Loucy (cell line): Measurements from ENCODE around the gene ABHD18.
"Not testable (repeated sequence)": the region's sequence is repeated elsewhere in the genome, so short reads cannot be mapped to it uniquely, and the experiment has no call there.

ENCODE experiments used
- H2AFZ ChIP-seq: fragments of 200-600 bp; sonication (generic); 2 replicates; pipeline ENCODE4 v1.6.0; 2016; ENCODE audit warnings: antibody characterized with exemption, mild to moderate bottlenecking, low read length, moderate library complexity
- H3F3A ChIP-seq: fragments of 200-600 bp; 2 replicates; pipeline ENCODE4 v1.6.0; 2016; ENCODE audit warnings: antibody characterized with exemption, low read depth, mild to moderate bottlenecking
- H3K27me3 ChIP-seq: fragments of 200-600 bp; sonication (generic); 2 replicates; pipeline ENCODE4 v1.6.1; 2014; ENCODE audit warnings: low read length, mild to moderate bottlenecking; ENCODE audit not compliant: insufficient read depth, poor library complexity, severe bottlenecking
- H3K36me3 ChIP-seq: fragments of 200-600 bp; sonication (generic); 2 replicates; pipeline ENCODE4 v1.6.1; 2016; ENCODE audit warnings: low read length; ENCODE audit not compliant: insufficient read depth
- H3K4me1 ChIP-seq: fragments of 200-600 bp; sonication (generic); 2 replicates; pipeline ENCODE4 v1.5.1; 2014; ENCODE audit warnings: low read length, mild to moderate bottlenecking; ENCODE audit not compliant: insufficient read depth, poor library complexity, severe bottlenecking
- H3K4me2 ChIP-seq: fragments of 200-600 bp; sonication (generic); 2 replicates; pipeline ENCODE4 v1.6.0; 2014; ENCODE audit warnings: antibody characterized with exemption, low read length, low read depth, mild to moderate bottlenecking; ENCODE audit not compliant: poor library complexity, severe bottlenecking
- H3K4me3 ChIP-seq: fragments of 200-600 bp; sonication (generic); 2 replicates; pipeline ENCODE4 v1.5.1; 2014; ENCODE audit warnings: low read length, mild to moderate bottlenecking, mixed read lengths; ENCODE audit not compliant: poor library complexity, severe bottlenecking
- H3K79me2 ChIP-seq: fragments of 200-600 bp; sonication (generic); 2 replicates; pipeline ENCODE4 v1.6.1; 2014; ENCODE audit warnings: low read length; ENCODE audit not compliant: insufficient read depth
- H3K9ac ChIP-seq: fragments of 200-600 bp; sonication (generic); 2 replicates; pipeline ENCODE4 v1.6.0; 2014; ENCODE audit warnings: mild to moderate bottlenecking, low read depth, low read length, moderate library complexity; ENCODE audit not compliant: poor library complexity, severe bottlenecking
- H3K9me2 ChIP-seq: fragments of 200-600 bp; sonication (generic); replicated peaks from 2 replicates; pipeline ENCODE4 v1.6.1; 2016; ENCODE audit warnings: low read depth, low read length, mixed read lengths
- H3K9me3 ChIP-seq: fragments of 200-600 bp; sonication (generic); 2 replicates; pipeline ENCODE4 v1.6.1; 2014; ENCODE audit warnings: mild to moderate bottlenecking, antibody characterized with exemption, low read length, low read depth; ENCODE audit not compliant: insufficient read depth
- H4K20me1 ChIP-seq: fragments of 200-600 bp; sonication (generic); 2 replicates; pipeline ENCODE4 v1.6.0; 2014; ENCODE audit warnings: antibody characterized with exemption, low read length, mild to moderate bottlenecking; ENCODE audit not compliant: insufficient read depth, poor library complexity, severe bottlenecking
- CTCF ChIP-seq: fragments of 200-600 bp; sonication (generic); conservative IDR thresholded peaks from 2 replicates; pipeline ENCODE4 v1.5.1; 2014; ENCODE audit warnings: mild to moderate bottlenecking, antibody characterized with exemption, low read length
- EZH2phosphoT487 ChIP-seq: fragments of 200-600 bp; IDR thresholded peaks from 2 replicates; pipeline ENCODE4 v1.6.1; 2018; ENCODE audit warnings: antibody characterized with exemption, mild to moderate bottlenecking, moderate library complexity, borderline replicate concordance

The ABHD18 gene

DNA sequence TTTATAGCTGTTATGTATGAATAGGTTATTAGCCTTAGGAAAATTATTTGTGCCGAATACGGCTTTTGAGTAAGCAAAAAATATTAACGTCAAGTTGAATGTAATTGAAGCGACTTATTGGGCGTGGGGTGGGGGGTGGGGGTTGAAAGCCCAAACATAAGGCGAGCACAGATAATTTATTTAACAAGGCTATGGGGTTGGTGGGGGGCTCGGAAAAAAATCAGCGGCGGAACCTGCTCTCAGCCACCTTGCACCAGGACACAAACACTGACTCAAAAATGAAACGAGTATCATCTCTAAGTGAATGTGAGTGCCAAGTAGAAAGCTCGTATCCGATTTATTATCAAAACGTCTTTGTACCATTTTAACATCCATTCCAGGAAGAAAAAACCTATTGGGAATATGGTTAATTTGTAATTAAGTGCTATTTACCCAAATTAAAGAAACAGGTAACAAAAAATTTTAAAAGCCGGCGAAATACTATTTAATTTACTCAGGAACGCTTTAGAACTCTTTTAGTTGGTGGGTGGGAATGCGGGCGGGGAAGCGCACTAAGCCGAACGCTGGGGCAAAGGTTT is 95.0 kb downstream of the ABHD18 start:
- Histone ChIP-seq H3K36me3 (no peaks in the 10 kb centered on the region), H2AFZ (peak overlapping the region; percentile 79), H3K4me3 (peak overlapping the region; percentile 80)

DNA sequence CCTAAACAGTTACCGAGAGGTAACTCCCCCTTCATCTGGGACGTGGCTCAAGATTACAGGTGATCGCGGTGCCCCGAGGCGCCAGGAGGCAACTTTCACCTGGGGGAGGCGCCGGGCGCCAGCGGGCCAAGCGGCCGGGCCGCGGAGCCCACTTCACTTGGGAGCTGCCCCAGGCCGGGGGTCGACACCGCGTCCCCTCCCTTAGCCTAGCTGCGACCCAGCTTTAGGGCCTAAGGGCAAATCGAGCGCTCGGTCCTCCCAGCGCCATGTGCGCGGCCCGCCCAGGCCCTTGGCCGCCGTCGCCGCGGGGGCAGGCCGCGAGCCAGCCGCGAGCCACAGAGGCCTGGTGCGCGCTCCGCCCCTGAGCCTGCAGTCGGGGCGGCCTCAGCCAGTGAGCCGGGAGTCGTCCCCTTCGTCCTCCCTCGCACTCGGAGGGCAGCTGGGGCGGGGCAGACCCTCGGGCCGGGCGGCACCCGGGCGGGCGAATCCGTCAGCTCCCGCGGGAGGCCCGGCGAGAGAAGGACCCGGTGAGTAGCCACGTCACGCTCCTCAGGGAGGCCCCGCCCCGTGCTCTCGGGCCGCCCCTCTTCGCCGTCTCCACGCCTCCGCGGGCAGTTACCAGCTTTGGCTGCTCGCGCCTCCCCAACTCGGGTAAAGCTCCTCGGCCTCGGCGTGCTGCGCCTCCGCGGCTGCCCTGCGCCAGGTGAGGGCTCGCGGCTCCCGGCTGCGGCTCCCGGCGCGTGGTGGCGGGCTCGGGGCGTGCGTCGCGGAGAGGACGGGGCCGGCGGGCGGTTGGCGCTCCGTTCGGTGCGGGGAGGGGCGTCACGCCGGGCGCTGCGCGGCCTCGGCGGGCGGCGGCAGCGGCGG is 95.7 kb downstream of the ABHD18 start, which contains the start of gene LARP1B:
LARP1B (plus strand) TSS at position 614 of the 867 bp plus-strand sequence. CDS start 13,640 bp downstream, outside the sequence.
- H3K9me3 ChIP-seq, result no peaks in the 10 kb centered on the region
- no peaks in the 10 kb centered on the region for H3K9me2 ChIP-seq
- peaks cover 25% of the 10 kb centered on the region for H3K79me2 ChIP-seq
- peaks cover 14% of the 10 kb centered on the region for H4K20me1 ChIP-seq
- H3K36me3 ChIP-seq, result no peaks in the 10 kb centered on the region
- H3K4me1 ChIP-seq, result peaks cover 16% of the 10 kb centered on the region
- H3K4me2 ChIP-seq, result peak within 1 kb of the TSS; percentile 75
- TF ChIP-seq CTCF (no peak), EZH2phosphoT487 (no peak)
- peak within 1 kb of the TSS; percentile 79 for H2AFZ ChIP-seq
- no peaks in the 10 kb centered on the region for H3K27me3 ChIP-seq
- peak within 1 kb of the TSS; percentile 80 for H3K4me3 ChIP-seq
- no peaks in the 10 kb centered on the region for H3F3A ChIP-seq
- peak within 1 kb of the TSS; percentile 87 for H3K9ac ChIP-seq

More for the DNA sequence above, 95.0 kb downstream of the ABHD18 start:
- peaks cover 11% of the 10 kb centered on the region for H4K20me1 ChIP-seq
- no peaks in the 10 kb centered on the region for H3K9me2 ChIP-seq
- no peaks in the 10 kb centered on the region for H3F3A ChIP-seq
- H3K4me1 ChIP-seq, result peaks cover 16% of the 10 kb centered on the region
- peaks cover 22% of the 10 kb centered on the region for H3K79me2 ChIP-seq
- peak overlapping the region; percentile 75 for H3K4me2 ChIP-seq
- H3K27me3 ChIP-seq, result no peaks in the 10 kb centered on the region
- H3K9me3 ChIP-seq, result no peaks in the 10 kb centered on the region
- TF ChIP-seq EZH2phosphoT487, result no peak
- TF ChIP-seq CTCF, result no peak
- peak overlapping the region; percentile 87 for H3K9ac ChIP-seq

- Histone ChIP-seq H3K4me2 (peak overlapping the region; percentile 59), H3K4me1 (peaks cover 16% of the 10 kb centered on the region), H3K4me3 (peak overlapping the region; percentile 80), H3K36me3 (no peaks in the 10 kb centered on the region), H2AFZ (peak overlapping the region; percentile 79), H3K79me2 (peaks cover 25% of the 10 kb centered on the region), H3F3A (no peaks in the 10 kb centered on the region), H4K20me1 (peaks cover 16% of the 10 kb centered on the region), H3K9ac (peak overlapping the region; percentile 87), H3K27me3 (no peaks in the 10 kb centered on the region), H3K9me2 (no peaks in the 10 kb centered on the region), H3K9me3 (no peaks in the 10 kb centered on the region)
- TF ChIP-seq EZH2phosphoT487 (no peak), CTCF (peak; percentile 30; the same call in 1 of the 2 replicates)
Measured at GRCh38 chr4:128061566-128062536, 96.6 kb downstream of the ABHD18 start.

- not testable (repeated sequence) for H3K4me2 ChIP-seq, H3K9ac ChIP-seq, H3K9me2 ChIP-seq, H3F3A ChIP-seq, H3K4me3 ChIP-seq, H3K9me3 ChIP-seq, H3K36me3 ChIP-seq, H3K27me3 ChIP-seq, H2AFZ ChIP-seq
- H3K4me1 ChIP-seq, result peaks cover 11% of the 10 kb centered on the region
- H4K20me1 ChIP-seq, result peaks cover 26% of the 10 kb centered on the region
- peaks cover 56% of the 10 kb centered on the region for H3K79me2 ChIP-seq
Measured at GRCh38 chr4:128066453-128066820, 101.2 kb downstream of the ABHD18 start.
